ENCODE data around the gene COL27A1. TPM values are rescaled to one million over a fixed set of nuclear protein-coding genes. Genes with fewer than 3 reads are reported as not detected.

The COL27A1 gene
- polyA plus RNA-seq, 1 of the 3 experiments (the other 2 are of a cell fraction) = 8.7 TPM

GRCh38 chr9:114167591-114168091 lies 12.3 kb downstream of the COL27A1 start:
- 93% methylated on average over 30 of the region's 34 CpGs for WGBS (ENCODE audit: low lambda C conversion rate)
- Histone ChIP-seq H3F3A (replicated peaks; ENCODE audit: insufficient read depth) (peaks cover 5% of the 10 kb centered on the region), H3K9me2 (no peaks in the 10 kb centered on the region), H3K27ac (ENCODE audit: low read depth in 2 of 2, low read length in 1 of 2) (no peak overlapping the region), H3K4me1 (ENCODE audit: control insufficient read depth in 1 of 2, insufficient read depth in 2 of 2, low read depth in 1 of 2, low read length in 1 of 2) (peaks cover 3 to 12% of the 10 kb centered on the region in 2 experiments; a peak in 3 of 4 replicates), H3K27me3 (ENCODE audit: insufficient read depth) (no peaks in the 10 kb centered on the region), H3K9ac (no peak overlapping the region), H3K36me3 (replicated peaks in 1 of 2; ENCODE audit: control insufficient read depth in 1 of 2, insufficient read depth in 2 of 2, low read length in 1 of 2) (no peaks in the 10 kb centered on the region), H2AFZ (ENCODE audit: low read depth) (no peak overlapping the region), H3K4me2 (no peak overlapping the region), H3K79me2 (ENCODE audit: insufficient read depth) (peaks cover 4% of the 10 kb centered on the region; the same call in 1 of the 2 replicates), H4K20me1 (ENCODE audit: insufficient read depth) (0 out of 2 replicates have a peak, but pooled peaks cover 5% of the 10 kb centered on the region), H3K9me3 (no peaks in the 10 kb centered on the region), H3K4me3 (ENCODE audit: low read depth in 2 of 2, low read length in 1 of 2) (no peak overlapping the region)
- TF ChIP-seq JUND (IDR thresholded peaks at IDR 0.05) (no peak), FOSL2 (IDR thresholded peaks at IDR 0.05; ENCODE audit: borderline replicate concordance, low read depth) (no peak)
- ChIA-PET POLR2A (no interaction called here), CTCF (interaction anchor here (0.8 to 2.9 kb wide), 3 partner anchors 12 to 123 kb away, joined by 4 to 7 read pairs (median 4); partner anchors contain the start of gene COL27A1)
- no peak for DNase-seq

GRCh38 chr9:114168281-114169028 lies 13.1 kb downstream of the COL27A1 start:
- Histone ChIP-seq H4K20me1 (ENCODE audit: insufficient read depth) (0 out of 2 replicates have a peak, but pooled peaks cover 5% of the 10 kb centered on the region), H2AFZ (ENCODE audit: low read depth) (no peak overlapping the region), H3K27me3 (ENCODE audit: insufficient read depth) (no peaks in the 10 kb centered on the region), H3K4me1 (ENCODE audit: control insufficient read depth in 1 of 2, insufficient read depth in 2 of 2, low read depth in 1 of 2, low read length in 1 of 2) (peaks cover 2 to 12% of the 10 kb centered on the region in 2 experiments; a peak in 3 of 4 replicates), H3K9ac (no peak overlapping the region), H3F3A (replicated peaks; ENCODE audit: insufficient read depth) (peaks cover 5% of the 10 kb centered on the region), H3K36me3 (replicated peaks in 1 of 2; ENCODE audit: control insufficient read depth in 1 of 2, insufficient read depth in 2 of 2, low read length in 1 of 2) (no peaks in the 10 kb centered on the region), H3K79me2 (ENCODE audit: insufficient read depth) (no peaks in the 10 kb centered on the region; the same call in 1 of the 2 replicates), H3K9me3 (no peaks in the 10 kb centered on the region), H3K27ac (ENCODE audit: low read depth in 2 of 2, low read length in 1 of 2) (no peak overlapping the region), H3K9me2 (no peaks in the 10 kb centered on the region), H3K4me2 (no peak overlapping the region), H3K4me3 (ENCODE audit: low read depth in 2 of 2, low read length in 1 of 2) (no peak overlapping the region)
- ChIA-PET POLR2A (no interaction called here), CTCF (interaction anchor here (0.8 to 2.9 kb wide), 3 partner anchors 14 to 122 kb away, joined by 3 to 7 read pairs (median 5); no protein-coding TSS in a partner anchor)
- 96% methylated on average over 19 of the region's 22 CpGs for WGBS (ENCODE audit: low lambda C conversion rate)
- no peak for DNase-seq
- TF ChIP-seq IRF3 (IDR thresholded peaks at IDR 0.05; ENCODE audit: low read depth, low read length) = no peak
- no peak for TF ChIP-seq RXRA (IDR thresholded peaks at IDR 0.05; ENCODE audit: borderline replicate concordance, low read depth)
- TF ChIP-seq POLR2AphosphoS5 (IDR thresholded peaks at IDR 0.05; ENCODE audit: low read depth, low read length) = no peak
- no peak for TF ChIP-seq MAX (IDR thresholded peaks at IDR 0.05; ENCODE audit: low read depth)
- no peak for TF ChIP-seq REST (IDR thresholded peaks at IDR 0.05; ENCODE audit: low read depth, low read length)
- TF ChIP-seq RFX5 (IDR thresholded peaks at IDR 0.05; ENCODE audit: low read length) = no peak
- TF ChIP-seq USF2 (IDR thresholded peaks at IDR 0.05; ENCODE audit: borderline replicate concordance, low read depth, low read length) = no peak
- no peak for TF ChIP-seq TCF12 (IDR thresholded peaks at IDR 0.05)
- no peak for TF ChIP-seq FOXM1 (IDR thresholded peaks at IDR 0.05; ENCODE audit: low read depth)
- TF ChIP-seq USF1 (IDR thresholded peaks at IDR 0.05; ENCODE audit: borderline replicate concordance, low read depth) = no peak
- TF ChIP-seq MXI1 (IDR thresholded peaks at IDR 0.05; ENCODE audit: low read depth, low read length) = no peak
- no peak for TF ChIP-seq TAF1 (IDR thresholded peaks at IDR 0.05; ENCODE audit: borderline replicate concordance, low read depth, low read length)
- no peak for TF ChIP-seq MEF2A (IDR thresholded peaks at IDR 0.05; ENCODE audit: borderline replicate concordance, low read depth)
- TF ChIP-seq CHD2 (IDR thresholded peaks at IDR 0.05; ENCODE audit: low read length, partially characterized antibody) = no peak
- no peak for TF ChIP-seq YY1 (IDR thresholded peaks at IDR 0.05; ENCODE audit: low read depth)
- TF ChIP-seq PBX3 (IDR thresholded peaks at IDR 0.05) = no peak
- TF ChIP-seq NFIC (IDR thresholded peaks at IDR 0.05; ENCODE audit: borderline replicate concordance) = no peak
